Choroid plexus epithelial cell (primary cell): ENCODE measurements around the gene UGGT1.

ENCODE experiments used
- DNase-seq: peaks from one replicate; pipeline ENCODE4 v3.0.0-alpha.2; 2010; ENCODE audit warnings: low read depth
- H3K4me3 ChIP-seq: 2 replicates; pipeline ENCODE4 v1.5.1; 2011; ENCODE audit warnings: low read depth, mild to moderate bottlenecking, control low read depth, low read length, moderate library complexity
- CTCF ChIP-seq: conservative IDR thresholded peaks from 2 replicates; pipeline ENCODE4 v1.5.1; 2011; ENCODE audit warnings: low read depth, mild to moderate bottlenecking, control low read depth, inconsistent platforms, low read length, moderate library complexity

The UGGT1 gene

GRCh38 chr2:128058114-128058513, 32.9 kb upstream of the UGGT1 start:
- no peak overlapping the region for H3K4me3 ChIP-seq
- TF ChIP-seq CTCF, result no peak
- DNase-seq, result no peak

GRCh38 chr2:128062571-128062970, 28.4 kb upstream of the UGGT1 start:
- DNase-seq, result no peak
- no peak for TF ChIP-seq CTCF

GRCh38 chr2:128064353-128064752, 26.6 kb upstream of the UGGT1 start:
- DNase-seq, result no peak
- no peak overlapping the region for H3K4me3 ChIP-seq
- TF ChIP-seq CTCF, result no peak

More at GRCh38 chr2:128062571-128062970, 28.4 kb upstream of the UGGT1 start:
- H3K4me3 ChIP-seq, result no peak overlapping the region

- no peak overlapping the region for H3K4me3 ChIP-seq
- no peak for DNase-seq
- no peak for TF ChIP-seq CTCF
Observed at GRCh38 chr2:128069769-128070168, 21.2 kb upstream of the UGGT1 start.

GRCh38 chr2:128073278-128073677, 17.7 kb upstream of the UGGT1 start:
- DNase-seq, result no peak
- no peak overlapping the region for H3K4me3 ChIP-seq
- no peak for TF ChIP-seq CTCF

- TF ChIP-seq CTCF, result no peak
- no peak overlapping the region for H3K4me3 ChIP-seq
- no peak for DNase-seq
Observed at GRCh38 chr2:128076461-128077106, 14.4 kb upstream of the UGGT1 start.

GRCh38 chr2:128084757-128085156, 6.2 kb upstream of the UGGT1 start:
- no peak for DNase-seq
- H3K4me3 ChIP-seq, result no peak overlapping the region
- TF ChIP-seq CTCF, result no peak
